Measurements from ENCODE around the gene DICER1.

The DICER1 gene

DNA sequence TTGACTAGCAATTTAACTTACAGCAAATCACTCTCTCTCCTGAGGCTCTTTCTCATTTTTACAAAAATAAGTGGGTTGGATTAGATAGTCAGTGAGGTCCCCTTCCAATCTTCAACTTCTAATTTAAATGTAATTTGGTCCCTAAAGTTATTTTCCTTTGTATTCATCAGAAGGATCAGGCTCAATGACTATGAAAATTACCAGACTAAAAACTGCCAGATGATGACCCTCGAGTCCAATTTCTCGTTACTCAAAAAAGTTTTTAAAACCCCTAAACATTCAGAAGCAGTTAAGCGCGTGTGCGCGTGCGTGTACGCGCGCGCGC, 34.7 kb downstream of the DICER1 start:
- no peak for DNase-seq

DNA sequence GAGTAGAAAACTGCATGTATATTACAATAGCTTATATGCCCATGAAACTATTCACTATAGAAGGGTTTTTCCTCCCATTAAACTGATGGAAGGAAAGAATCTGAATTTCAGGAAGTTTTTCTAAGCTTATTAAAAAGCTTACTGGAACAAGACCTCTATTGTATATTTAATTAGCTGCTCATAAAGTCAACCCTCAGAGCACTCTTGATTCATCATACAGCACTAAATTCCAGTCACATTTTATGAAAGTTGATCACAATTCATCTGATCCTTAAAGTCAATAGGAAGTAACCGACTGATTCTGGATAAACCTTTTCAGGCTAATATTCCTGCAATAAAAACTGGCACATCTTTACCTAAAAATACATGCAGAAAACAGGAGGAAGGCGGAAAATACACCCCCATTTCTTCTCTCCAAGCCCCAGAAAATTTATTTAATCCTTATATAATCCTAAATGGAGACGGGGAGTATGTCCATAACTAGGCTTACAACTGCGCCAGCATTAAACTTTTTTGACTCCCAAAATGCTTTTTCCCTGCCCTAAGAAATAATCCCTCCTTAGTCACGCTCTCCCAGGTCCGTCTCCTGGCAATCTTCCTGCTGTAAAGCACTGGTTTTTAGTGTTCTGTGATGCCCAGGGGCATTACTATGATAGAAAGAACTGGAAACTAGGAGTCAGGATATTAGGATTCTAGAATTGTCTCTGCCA, 35.3 kb downstream of the DICER1 start:
- no peak for DNase-seq

DNA sequence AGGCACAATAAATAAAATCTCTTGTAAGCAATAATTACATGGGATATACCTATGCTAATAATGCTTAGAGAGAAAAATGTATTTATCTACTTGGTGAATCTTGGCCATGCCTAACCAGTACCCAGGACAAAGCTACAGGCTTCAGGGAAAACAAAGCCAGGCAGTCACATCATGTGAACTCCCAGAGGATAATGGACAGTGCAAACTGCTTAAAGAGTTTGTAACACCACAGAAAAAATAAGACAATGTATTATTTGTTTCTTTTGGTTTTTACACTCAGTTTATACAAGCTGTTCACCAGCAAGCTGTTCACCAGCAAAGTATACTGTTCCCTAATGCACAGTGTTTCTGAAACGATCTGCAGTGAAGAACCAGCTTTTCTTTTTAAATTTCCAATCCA, 38.0 kb downstream of the DICER1 start:
- DNase-seq, result no peak

DNA sequence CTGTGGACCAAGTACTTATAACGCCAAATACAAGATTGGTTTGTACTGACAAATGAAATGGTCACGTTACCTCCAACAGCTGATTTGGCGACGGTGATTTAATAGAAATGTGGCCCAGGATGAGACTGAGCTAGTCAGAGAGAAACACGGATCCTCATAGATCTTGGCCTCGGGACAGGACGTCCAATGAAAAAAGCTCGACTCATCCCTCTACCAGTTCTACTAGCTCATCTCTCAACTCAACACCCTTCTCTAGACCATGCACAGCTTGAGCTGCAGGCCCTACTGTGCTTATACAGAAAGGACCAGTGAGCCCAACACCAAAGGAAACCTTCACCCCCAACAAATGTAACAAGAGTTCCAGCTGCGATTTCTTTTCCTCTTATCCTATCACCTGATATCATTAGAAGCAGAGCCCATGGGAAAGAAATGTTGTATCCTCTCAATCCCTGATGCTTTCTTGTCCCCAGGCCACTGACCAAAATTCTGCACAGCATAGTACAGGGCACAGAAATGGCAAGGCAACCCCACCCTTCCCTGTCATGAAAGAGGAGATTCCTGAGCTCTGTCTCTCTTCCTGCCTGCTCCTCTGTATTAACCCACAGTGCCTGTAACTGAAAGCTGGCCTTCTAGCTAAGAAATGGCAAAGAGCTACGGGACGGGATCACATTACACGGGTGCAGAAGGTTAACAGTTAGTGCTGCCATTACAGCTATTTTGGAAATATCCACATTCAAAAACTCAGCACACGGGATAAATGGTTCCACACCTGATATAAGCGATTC, 39.2 kb downstream of the DICER1 start:
- DNase-seq, result no peak

DNA sequence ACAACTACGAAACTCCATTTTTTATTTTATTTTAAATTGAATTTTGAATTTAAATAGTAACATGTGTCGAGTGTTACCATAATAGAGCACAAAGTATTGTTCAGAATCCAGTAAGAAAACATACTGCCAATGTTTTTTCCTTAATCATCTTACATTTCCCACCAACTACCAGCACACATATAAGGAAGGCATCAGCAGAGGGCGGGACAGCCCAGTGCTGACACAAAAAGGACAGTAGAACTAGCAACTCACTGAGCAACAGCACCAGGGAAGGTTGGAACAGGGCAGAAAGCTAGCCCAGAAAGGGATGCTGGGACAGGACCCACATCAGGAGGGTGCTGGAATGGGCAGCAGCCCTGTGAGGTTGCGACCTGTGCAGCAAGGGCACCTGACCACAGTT, 43.9 kb downstream of the DICER1 start:
- DNase-seq, result no peak

DNA sequence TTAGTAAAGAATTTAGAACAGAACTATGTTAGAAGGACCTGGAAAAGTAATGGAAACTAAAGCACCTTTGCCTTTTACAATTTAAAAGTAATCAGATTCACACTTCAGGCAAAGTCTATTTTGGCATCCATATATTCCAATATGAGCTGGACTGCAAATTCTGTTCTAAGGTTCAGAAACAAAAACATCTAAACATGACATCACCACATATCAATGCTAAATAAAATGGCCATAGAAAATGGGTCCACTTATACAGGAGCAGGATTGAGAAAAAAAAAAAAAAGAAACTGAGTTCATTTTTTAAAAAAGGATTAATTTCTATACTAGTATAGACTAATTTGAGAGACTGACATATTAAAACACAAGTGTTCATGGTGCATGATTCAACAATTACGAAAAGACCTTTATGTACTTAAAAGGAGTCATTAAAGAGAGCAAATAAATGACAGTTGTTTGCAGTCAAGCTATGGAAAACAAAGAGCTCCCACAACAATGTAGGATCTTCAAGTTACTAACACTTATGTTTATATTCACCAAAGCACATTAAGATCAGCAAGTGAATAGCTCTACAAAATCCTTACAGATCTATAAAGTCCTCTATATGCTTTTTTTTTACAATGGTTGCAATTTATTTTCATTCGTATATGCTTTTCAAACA, 45.7 kb downstream of the DICER1 start:
- DNase-seq, result no peak

DNA sequence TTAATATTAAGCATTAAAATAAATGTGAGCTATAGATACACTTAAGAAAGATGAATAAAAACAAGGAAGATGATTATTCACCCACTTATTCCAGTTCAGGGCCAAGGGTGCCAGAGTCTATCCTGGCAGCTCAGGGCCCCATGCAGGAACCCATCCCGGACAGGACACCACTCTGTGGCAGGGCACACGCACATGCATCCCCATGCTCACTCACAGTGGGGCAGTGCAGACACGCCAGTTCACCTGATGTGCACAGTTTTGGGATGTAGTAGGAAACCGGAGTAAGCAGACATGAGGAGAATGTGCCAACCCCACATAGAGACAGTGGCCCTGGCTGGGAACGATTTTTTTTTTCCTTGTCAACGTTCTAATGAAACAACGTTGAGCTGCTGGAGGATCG, 47.2 kb downstream of the DICER1 start:
- no peak for DNase-seq

DNA sequence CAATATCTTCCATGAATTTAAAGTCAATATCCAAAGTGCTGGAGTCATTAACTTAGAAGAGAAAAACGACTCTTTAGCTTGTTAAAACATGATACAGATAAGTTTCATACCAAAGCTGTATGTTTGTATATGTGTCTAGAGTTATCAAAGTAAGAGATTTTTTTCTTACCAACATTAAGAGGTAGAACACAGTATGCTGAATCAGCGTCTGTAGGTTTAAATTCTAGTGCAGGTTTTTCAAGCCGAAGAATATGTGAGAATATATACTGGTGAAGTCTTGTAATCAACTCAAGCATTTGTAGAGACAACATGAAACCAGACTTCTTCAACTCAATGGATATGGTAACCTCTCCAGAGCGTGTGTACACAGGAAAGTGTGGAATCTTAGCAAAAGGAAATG, 49.6 kb downstream of the DICER1 start:
- DNase-seq, result no peak

DNA sequence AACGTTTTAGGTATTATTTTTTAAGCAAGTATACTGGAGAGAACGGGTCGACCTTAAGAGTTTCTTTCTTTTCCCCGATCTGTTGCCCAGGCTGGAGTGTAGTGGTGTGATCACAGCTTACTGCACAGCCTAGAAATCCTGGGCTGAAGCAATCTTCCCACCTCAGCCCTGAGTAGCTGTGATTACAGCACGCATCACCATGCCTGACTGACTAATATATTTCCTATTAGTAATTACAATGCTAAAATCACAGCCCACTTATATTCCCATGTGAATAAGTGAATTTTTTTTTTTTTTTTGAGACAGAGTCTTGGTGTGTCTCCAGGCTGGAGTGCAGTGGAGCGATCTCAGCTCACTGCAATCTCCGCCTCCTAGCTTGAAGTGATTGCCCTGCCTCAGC, 50.4 kb downstream of the DICER1 start:
- DNase-seq, result no peak

DNA sequence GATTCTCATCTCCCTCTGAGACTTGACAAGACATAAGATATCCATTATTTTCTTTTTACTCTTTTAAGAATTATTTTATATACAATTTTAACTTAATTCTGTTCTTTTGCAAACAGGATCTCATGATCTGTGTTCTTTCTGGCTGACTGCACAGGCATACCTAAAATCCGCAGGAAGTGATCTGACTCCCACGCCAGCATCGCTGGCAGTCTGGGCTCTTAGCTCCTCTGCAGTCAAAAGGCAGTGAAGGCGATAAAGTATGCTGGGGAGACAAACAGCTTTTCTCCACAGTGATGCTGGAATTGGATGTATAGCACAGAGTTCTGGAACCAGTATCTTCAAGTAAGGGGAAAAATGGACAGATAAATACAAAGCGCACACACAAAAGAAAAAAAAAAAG, 52.4 kb downstream of the DICER1 start:
- no peak for DNase-seq

DNA sequence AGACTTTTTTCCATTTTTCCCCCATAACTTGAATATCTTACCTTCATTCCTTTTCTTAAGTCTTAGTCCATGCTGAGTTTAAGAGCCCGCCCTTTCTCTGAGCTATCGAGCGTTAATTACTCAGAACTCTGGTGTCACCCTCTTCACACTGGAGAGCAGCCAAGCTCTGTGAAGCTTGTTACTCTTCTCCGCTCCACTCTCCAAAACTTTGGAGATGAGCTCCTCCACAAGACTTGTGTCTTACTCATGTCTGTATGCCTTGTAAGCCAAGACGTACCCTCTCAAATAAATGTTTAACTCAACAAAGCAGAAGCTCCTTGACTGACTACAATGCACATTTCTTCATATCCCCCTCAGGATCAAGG, 54.7 kb downstream of the DICER1 start:
- no peak for DNase-seq

DNA sequence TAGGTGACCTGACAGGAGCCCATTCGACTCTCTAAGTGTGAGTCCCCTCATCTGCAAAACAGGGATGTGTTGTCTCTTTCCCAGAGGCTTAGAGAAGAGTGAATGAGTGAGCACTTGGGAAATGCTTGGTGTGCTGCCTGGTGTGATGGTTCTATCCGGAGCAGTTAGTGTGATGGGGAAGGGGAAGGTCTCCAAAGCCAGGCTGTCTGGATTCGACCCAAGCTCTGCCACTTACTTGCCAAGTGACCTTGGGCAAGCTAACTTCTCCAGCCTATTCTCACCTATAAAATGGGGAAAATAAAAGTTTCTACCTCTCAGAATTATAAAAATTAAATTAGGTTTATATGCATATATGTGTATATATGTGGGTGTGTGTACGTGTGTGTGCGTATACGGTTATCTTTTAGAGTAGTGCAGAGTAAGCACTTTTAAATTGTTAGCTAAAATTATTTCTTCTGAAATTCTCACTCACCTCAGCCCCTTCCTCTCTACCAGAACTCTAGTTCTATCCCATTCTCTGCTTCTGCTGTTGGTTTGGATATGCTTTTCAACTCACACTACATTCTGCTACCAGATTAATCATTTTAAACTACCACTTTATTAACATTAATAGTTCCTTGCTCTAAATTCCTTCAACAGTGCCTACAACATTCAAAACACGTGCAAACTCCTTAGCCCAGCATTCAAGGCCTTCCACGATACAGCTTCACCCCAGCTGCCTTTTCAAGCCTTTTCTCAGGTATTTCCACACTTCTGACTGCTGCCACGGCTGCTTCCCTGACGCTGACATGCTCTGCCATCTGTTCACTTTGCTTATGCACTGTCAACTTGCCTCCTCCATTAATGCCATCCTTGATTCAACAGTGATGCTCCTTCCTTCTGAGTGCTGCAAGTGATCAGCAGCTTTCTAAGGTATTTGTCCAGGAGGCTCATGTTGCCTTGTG, 55.3 kb downstream of the DICER1 start:
- DNase-seq, result no peak

DNA sequence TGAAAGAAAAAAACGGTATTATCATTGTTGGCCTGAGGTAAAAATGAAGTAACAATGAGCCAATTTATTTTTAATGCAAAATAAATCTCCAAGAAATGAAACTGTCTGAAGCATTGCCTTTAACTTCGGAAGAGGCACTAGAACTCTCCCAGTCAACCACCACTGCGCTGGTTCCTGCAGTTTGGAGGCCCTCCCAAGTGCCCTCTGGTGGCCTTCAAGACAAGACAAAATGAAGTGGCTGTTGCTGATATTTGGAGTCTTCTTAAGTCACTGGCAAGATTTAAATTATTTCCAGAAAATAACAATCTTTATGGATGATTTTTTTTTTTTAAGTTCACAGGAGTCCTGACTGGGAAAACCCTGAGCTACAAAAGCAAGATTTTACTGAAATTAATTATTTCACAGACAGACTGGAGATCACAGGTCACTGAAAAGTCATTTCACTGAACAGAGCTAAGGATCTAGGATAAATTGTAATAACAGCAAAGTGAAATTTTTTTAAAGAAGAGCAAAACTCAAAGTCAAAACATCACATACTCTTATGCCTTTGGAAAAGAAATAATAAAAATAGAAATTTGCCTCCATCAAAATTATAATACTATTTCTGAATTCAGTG, 58.2 kb downstream of the DICER1 start:
- DNase-seq, result no peak

DNA sequence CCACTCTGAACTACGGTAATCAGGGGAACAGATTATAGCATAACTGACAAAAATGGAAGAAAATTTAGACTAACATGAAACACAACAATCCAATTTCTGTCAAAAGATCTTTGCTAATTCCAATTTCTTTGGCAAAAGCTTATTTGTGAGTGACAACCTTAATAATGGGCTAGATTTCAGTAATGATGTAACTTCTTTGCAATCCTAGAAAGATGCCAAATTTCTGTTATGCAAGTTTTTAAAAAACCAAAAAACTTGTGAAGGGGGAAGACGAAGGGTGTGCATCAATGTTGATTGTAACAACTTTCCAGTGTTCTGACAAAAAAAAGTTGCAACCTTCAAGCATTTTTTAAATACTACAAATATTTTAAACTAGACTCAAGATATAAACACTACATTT, 59.9 kb downstream of the DICER1 start:
- no peak for DNase-seq

DNA sequence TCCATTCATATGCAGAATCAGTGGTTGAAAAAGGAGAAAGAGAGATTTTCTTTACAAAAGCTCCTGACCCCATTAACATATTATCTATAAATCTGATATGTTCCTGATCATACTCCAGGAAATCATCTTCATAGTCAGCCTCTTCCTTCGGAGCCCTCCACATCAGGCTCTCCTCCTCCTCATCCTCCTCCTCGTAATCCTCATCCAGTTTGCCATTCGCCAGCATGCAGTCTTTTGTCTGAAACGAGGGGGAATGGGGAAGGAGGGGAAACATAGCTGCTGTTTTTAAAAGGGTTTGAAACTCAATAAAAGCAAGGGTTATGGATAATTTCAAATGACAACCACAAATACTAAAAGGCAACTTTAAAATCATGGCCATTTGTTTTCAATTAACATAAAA, 60.9 kb downstream of the DICER1 start:
- no peak for DNase-seq

DNA sequence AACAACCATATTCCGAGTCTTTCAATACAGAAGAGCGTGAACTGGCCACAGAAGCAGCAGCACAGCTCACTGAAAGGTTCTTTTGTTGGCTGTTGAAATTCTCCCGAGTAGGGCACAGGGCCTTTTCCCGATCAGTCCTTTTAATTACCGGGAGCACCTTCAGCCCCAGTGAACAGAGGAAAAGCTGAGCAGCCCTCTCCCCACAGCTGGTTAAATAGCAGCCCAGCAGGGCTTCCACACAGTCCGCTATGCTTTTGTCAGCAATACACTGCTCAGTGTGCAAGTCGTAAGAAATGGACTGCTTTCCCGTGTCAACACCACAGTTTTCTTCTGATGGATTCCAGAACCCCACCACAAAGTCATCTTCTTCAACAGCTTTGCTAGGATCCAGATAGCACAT, 61.3 kb downstream of the DICER1 start:
- DNase-seq, result no peak

DNA sequence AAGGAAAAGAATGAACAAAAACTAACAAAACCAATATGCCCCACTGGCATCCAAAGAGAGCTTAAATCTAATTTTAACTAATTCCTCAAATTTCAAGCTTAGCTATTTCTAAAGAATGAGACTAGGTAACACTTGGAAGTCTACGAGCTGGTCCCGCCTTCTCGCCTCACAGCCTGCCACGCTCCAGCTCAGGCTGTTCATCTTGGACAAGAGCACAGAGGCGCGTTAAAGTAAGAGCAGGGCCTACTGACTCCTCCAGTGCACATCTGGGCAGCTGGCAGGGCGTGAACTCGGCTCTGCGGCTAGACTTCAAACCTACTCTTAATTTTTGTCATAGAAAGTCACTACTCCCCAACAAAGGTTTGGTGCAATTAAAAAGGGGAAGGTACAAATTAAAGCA, 64.6 kb downstream of the DICER1 start:
- no peak for DNase-seq

DNA sequence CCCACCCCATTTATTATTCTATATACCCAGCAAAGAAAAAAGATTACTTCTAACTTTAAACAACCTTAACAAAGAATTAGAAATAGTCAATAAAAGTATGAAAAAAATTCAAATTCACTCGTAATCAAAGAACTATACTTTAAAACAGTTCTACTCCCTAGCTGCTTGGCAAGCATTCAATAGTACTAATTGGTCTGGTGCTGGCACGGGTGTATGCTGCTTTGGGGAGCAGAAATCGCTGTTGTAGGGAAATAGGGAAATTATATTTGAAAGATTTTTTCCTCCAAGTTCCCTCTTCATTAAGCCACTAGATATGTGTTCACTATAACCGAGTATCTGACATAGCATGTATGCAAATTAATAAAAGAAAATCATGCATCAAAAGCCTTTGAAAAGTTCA, 65.7 kb downstream of the DICER1 start:
- DNase-seq, result no peak

DNA sequence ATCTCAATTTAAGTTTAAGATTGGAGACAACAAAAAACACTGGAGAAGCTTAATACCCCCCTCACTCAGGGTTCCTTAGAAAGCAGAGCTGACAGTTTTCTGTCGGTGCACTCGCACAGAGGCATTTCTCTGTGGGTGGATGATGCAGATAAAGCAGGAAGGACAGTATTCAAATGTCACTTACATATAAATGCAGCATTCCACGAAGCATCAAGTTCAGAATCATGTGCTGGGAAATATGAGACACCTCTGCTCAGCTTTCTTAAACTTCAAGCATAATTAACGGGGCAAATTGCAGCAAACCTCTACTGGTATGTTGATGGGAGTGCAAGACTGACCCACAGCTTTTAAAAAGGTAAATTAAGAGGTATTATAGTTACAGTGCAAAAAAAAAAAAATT, 68.7 kb downstream of the DICER1 start:
- DNase-seq, result no peak

DNA sequence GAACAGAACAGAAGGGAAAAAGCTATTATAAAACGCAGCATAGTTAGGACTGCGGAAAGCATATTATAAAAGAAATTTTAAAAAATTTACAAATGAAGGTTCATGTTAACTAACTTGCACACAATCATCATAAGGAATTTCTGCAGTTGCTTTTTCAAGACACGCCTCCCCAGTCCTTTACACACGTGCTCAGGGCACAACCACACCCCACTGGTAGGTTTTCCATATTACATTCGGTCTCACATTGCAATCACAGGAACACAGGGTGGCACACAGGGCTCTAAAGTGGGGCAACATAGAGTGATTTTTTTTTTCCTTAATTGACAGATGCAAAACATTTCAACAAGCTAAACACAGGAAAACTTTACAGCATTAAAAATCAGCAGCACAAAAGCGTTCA, 69.7 kb downstream of the DICER1 start:
- no peak for DNase-seq

DNA sequence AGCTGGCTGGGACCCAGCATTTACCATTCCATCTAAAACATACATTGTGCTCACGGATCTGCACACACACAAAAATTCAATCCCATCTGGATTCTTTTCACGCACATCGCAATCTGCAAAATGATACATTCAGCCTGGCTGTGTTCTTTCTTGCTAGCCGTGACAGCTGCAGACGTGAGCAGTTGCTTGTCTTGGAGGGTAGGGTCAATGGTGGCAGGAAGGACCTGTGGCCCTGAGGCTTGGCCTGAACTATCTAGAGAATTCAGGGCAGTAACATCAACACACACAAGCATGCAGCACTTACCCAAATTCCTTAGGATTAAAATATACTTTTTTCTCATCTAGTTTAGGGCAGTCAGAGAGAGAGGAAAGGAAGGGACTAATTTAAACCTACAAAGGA, 72.0 kb downstream of the DICER1 start:
- DNase-seq, result no peak

DNA sequence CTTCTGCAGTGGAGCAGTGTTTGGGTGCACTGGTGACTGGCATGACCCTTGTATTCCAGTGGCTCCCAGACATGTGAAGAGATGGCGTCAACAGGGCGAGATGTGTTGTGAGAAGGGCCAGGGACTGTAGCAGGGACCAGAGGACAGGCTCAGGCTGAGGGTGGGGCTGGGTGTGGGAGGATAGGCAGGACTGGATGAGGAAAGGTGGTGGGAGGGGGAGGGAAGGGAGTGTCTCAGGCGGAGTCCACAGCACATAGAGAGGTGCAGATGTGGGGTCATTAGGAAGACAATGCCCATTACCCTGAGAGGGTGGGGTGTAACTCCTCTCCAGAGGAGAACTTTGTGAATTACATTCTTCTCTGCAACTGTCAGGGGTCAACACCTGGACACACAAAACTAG, 78.5 kb downstream of the DICER1 start:
- DNase-seq, result no peak

DNA sequence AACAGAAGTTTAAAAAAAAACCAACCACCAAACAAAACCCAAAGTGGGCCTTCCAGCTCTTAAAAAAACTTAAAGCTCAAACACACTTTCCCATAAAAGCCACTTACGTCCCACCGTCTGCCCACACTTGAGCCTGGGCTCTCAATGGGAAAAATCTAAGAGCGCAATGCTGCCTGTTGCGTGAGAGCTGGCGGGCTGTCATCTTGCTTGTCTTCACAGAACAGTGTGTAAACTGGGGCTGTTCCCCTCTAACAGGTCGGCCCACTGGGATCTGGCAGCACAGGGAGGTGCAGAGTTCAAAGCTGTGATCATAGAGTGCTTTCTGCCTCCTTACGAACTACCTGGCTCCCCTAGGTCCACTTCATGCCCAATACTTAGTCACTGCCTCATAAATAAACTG, 80.0 kb downstream of the DICER1 start:
- no peak for DNase-seq
